NCI-H526 (cell line): Measurements from ENCODE around the gene HNRNPLL.
A peak's percentile ranks its signal among the peaks of the same experiment; 100 is the strongest.
"Not testable (repeated sequence)": the region's sequence is repeated elsewhere in the genome, so short reads cannot be mapped to it uniquely, and the experiment has no call there.

Experiments
- DNase-seq, 2 experiments: peaks; one replicate each; lab custom pipeline; 2025; lab: John Stamatoyannopoulos, UW

HNRNPLL gene

GRCh38 chr2:38552259-38552658, 50.5 kb downstream of the HNRNPLL start:
- no peak for DNase-seq

DNA sequence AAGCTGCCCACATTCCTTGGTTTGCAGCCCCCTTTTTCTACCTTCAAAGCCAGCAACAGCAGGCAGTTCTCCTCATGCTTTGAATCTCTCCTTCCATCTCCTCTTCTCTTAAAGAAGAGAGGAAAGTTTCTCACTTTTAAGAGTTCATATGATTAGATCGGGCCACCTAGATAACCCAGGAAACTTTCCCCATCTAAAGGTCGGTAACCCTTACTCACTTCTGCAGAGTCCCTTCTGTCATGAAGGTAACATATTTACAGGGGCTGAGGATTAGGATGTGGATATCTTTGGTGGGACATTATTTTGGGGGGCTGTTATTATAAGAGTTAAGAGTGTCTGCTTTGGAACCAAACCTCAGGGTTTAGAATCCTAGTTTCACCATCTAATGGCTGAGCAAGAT, 51.0 kb downstream of the HNRNPLL start:
- DNase-seq, result no peak

GRCh38 chr2:38551171-38551570, 51.6 kb downstream of the HNRNPLL start:
- no peak for DNase-seq

DNA sequence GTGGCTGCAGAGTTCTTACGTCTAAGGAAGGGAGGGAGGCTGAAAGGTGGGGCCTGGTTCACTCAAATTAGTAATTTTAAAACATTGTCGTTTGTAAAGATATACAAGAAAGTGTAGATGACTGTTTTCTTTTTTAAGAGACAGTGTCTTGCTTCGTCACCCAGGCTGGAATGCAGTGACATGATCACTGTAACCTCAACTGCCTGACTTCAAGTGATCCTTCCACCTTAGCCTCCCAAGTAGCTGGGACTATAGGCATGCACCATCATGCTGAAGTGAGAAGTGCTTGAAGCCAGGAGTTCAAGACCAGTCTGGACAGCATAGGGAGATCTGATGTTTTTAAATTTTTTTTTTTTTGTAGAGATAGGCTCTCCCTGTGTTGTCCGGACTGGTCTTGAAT, 52.9 kb downstream of the HNRNPLL start:
- DNase-seq, result no peak

- DNase-seq, result no peak
Observed at GRCh38 chr2:38549071-38549704, 53.5 kb downstream of the HNRNPLL start.

DNA sequence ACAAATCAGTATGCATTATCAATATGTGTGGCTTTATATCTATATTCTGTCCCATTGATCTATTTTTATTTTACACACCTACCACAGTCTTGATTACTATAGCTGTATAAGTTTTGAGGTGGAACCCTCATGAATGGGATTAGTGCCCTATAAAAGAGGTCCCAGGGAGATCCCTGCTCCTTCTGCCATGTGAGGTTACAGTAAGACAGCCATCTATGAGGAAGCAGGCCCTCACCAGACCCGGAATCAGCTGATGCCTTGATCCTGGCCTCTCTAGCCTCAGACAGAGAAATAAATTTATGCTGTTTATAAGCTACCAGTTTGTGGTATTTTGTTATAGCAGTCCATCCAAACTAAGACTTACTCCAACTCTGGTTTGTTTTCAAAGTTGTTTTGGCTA, 54.9 kb downstream of the HNRNPLL start:
- no peak for DNase-seq

- no peak for DNase-seq
Observed at GRCh38 chr2:38546585-38546984, 56.1 kb downstream of the HNRNPLL start.

DNA sequence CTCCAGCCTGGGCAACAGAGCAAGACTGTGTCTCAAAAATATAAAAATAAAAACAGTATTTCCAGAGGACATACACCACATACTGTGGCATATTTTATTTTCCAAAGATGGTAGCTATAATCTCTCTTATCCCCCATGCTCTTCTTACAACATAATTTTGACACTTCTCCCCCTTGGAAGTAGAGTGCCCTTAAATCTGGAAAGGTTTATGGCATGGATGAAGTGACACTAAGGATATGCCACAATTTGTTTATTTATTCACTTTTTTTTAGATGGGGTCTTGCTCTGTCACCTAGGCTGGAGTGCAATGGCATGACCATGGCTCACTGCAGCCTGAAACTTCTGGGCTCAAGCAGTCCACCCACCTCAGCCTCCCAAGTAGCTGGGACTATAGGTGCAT, 56.7 kb downstream of the HNRNPLL start:
- no peak for DNase-seq

GRCh38 chr2:38542248-38542631, 60.5 kb downstream of the HNRNPLL start:
- DNase-seq, result not testable (repeated sequence)

- DNase-seq, result no peak
Observed at GRCh38 chr2:38540580-38541286, 62.0 kb downstream of the HNRNPLL start.

DNA sequence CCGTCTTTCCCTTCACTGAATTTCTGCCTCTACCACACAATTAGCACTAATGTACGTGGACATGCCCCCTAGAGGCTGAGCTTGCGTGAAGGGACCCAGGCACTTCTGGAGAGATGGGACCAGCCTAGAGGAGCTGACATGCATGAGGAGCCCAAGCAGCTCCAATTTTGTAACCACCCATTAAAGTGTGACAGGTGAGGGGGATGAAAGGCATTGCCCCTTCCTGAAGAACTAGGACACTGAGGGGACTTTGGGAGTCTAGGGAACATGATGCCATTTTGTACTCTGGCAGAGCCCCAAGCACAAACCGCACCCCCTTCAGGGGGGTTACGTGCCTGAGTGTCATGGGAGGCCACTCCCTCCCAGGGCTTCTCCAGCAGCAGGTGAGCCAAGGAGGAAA, 63.6 kb downstream of the HNRNPLL start:
- no peak for DNase-seq

DNA sequence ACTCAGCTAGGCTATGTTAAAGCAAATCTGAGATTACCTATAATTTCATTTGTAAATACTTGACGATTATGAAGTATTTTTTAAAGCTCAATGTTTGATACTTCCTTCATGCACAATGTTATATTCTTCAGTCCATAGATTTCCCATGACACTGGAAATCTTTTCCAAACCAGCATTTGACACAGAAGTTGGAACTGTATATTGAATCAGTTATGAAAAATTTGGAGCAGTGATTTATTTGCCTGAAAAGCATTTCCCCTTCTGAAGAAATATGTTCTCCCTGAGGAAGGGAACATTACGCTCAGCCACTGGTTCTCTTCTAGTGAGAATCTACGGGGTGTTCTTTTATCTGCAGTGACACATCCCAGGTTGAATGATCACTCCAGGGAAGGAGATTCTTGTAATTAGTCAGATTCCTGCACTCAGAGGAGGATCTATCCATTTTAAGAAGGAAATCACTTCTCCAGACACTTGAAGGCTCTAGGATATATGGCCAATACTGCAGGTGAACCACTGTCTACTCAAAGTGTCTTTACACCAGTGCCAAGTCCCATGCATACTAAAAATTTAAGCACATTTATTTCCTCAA, 64.7 kb downstream of the HNRNPLL start:
- DNase-seq, result no peak

- DNase-seq, result not testable (repeated sequence)
Observed at GRCh38 chr2:38537296-38537695, 65.4 kb downstream of the HNRNPLL start.

DNA sequence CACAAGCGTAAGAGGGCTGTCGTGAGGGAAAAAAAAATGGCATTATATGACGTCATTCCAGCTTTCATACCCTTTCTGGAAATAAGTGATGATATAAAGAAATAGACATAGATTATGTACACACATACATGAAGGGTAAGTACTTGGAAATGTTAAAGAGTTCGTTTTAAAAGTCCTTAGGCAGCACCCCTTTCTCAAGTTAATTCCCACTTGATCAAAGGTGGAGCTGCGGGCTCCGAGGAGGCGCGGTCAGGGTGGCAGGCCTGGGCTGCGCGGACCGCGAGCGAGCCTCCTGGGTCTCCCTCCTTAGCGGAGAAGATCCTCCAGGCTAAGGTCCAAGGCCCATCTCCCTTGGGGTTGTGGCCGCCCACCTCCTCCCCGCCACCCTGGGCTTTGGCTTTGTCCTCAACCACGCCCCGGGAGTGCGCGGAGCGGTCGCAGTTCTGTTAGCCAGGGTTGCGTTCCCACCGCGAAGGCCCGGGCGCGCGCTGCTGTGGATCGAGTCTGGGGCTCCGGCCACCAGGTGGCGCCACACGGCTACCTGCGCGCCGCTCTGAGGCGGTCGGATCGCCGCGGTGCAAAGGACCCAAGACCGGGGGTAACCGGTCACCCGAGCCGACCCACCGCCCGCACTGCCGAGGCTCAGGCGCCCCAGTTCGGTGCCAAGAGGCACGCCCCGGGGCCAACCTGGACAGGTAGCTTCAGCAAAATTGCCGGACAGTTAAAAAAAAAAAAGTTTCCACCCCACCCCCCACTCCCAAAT, 66.8 kb downstream of the HNRNPLL start:
- peak; percentile 33 to 90 for DNase-seq

GRCh38 chr2:38535404-38535743, 67.4 kb downstream of the HNRNPLL start:
- no peak for DNase-seq

DNA sequence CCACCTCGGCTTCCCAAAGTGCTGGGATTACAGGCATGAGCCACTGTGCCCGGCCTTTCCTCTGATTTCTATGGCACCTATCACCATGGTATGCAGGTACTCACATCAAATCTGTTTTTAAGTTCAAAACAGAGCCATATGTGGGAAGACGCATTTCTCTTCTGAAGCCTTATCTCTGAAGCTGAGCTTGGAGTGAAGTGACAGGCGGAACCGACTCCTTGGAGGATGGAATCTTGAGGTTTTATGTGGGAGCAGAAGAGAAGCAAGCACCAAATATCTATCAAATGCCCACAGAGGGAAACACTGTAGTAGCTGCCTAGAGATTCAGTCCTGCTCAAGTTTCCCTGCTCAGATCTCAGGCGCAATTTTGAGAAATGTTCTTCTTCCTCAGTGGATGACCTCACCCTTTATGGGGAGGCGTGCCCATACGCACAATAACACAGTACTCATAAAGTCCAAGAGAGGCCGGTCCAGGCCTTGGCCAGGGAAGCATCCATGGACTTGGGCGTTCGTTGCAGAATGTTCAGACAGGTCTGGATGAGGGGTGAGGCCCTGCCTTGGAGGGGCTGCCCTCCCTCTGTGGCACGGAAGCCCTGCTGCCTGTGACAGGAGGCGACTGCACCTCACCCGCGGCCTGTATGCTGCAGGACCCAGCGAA, 67.9 kb downstream of the HNRNPLL start:
- no peak for DNase-seq

DNA sequence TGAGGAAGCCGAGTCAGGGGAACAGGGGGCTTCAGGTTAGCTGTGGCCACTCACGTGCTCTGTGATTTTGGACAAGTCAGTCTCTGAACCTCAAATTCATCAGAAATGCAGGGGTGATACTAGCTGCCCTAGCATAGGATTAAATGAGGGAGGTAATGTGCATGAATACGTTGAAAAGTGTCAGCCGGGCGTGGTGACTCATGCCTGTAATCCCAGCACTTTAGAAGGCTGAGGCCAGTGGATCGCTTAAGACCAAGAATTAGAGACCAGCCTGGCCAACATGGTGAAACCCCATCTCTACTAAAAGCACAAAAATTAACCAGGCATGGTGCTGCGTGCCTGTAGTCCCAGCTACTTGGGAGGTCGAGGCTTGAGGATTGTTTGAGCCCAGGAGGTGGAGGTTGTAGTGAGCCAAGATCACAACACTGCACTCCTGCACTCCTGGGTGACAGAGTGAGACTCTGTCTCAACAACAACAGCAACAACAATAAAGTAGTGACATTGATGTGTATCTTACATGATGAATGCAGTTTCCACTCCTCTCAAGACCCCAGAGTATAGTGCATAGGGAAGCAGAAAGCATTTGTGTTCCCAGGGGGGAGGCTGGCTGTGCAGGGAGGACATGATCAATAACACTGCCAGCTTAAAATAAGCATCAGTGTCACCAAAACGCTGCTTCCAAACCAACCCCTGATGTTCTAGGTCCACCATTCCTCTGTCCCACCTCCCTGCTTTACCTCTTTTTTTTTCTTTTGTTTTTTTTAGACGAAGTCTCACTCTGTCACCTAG, 68.8 kb downstream of the HNRNPLL start:
- DNase-seq, result no peak

GRCh38 chr2:38533180-38533579, 69.5 kb downstream of the HNRNPLL start:
- peak in 1 of 2 experiments; percentile 30 for DNase-seq

- no peak for DNase-seq
Observed at GRCh38 chr2:38532366-38532765, 70.4 kb downstream of the HNRNPLL start.

DNA sequence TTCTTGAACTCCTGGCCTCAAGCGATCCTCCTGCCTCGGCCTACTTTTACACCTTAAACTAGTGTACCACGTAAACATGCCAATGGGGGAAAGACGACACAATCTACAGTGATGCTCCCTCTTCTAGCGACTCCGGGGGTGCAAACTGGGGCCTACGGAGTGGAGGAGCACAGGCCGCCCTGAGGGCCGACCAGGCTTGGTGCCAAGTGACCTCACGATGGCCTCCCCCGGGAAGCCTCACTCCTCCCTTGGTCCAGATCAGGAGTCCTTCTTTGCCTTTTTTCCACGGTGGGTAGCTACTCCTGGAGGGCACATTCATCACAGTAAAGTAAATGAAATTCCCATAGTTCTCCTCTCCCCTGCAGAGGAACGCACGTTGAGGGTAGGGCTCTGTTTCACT, 73.5 kb downstream of the HNRNPLL start:
- no peak for DNase-seq

DNA sequence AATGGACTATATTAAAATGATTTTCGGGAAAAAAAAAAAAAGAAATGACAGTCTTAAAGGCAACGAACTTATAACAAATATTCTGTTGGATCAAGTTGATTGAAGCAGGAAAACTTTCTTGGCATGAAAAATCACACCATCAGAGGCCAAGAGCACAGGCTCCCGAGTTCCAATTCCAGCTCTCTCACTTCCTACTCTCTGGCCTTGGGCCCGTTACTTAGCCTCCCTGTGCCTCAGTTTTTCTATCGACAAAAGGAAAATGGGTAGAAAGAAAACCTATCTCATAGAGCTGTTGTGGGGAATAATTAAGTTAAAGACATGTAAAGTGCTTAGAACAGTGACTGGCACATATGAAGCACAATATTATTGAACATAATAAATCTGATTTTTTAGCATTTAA, 74.2 kb downstream of the HNRNPLL start:
- DNase-seq, result no peak
